Neural progenitor cell (in vitro differentiated cells): Measurements from ENCODE around the gene MEPCE.

Experiments used
- EZH2phosphoT487 ChIP-seq: fragments of 200-600 bp; sonication (generic); IDR thresholded peaks from 2 replicates; pipeline ENCODE4 v1.6.1; 2017; ENCODE audit warnings: antibody characterized with exemption
- TF ChIP-seq, protein P1 (sequence below): fragments of 200-600 bp; sonication (generic); IDR thresholded peaks from 2 replicates; pipeline ENCODE4 v1.5.1; 2017; ENCODE audit warnings: antibody characterized with exemption, mild to moderate bottlenecking

DNA sequence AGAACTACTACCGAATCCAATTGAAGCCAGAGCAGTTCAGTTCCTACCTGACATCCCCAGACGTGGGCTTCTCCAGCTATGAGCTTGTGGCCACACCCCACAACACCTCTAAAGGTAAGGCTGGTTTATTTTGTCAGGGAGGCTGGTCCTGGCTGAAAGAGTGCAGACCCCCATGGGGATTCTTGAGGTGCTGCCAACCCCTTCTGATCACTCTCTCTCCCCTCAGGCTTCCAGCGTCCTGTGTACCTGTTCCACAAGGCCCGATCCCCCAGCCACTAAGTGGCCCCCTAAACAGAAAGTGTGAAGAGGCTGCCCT is 3.6 kb downstream of the MEPCE start:
- TF ChIP-seq, protein P1, sequence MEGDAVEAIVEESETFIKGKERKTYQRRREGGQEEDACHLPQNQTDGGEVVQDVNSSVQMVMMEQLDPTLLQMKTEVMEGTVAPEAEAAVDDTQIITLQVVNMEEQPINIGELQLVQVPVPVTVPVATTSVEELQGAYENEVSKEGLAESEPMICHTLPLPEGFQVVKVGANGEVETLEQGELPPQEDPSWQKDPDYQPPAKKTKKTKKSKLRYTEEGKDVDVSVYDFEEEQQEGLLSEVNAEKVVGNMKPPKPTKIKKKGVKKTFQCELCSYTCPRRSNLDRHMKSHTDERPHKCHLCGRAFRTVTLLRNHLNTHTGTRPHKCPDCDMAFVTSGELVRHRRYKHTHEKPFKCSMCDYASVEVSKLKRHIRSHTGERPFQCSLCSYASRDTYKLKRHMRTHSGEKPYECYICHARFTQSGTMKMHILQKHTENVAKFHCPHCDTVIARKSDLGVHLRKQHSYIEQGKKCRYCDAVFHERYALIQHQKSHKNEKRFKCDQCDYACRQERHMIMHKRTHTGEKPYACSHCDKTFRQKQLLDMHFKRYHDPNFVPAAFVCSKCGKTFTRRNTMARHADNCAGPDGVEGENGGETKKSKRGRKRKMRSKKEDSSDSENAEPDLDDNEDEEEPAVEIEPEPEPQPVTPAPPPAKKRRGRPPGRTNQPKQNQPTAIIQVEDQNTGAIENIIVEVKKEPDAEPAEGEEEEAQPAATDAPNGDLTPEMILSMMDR, result no peak
- no peak for TF ChIP-seq EZH2phosphoT487
